ENCODE results near the gene PXMP4.

PXMP4 gene

DNA sequence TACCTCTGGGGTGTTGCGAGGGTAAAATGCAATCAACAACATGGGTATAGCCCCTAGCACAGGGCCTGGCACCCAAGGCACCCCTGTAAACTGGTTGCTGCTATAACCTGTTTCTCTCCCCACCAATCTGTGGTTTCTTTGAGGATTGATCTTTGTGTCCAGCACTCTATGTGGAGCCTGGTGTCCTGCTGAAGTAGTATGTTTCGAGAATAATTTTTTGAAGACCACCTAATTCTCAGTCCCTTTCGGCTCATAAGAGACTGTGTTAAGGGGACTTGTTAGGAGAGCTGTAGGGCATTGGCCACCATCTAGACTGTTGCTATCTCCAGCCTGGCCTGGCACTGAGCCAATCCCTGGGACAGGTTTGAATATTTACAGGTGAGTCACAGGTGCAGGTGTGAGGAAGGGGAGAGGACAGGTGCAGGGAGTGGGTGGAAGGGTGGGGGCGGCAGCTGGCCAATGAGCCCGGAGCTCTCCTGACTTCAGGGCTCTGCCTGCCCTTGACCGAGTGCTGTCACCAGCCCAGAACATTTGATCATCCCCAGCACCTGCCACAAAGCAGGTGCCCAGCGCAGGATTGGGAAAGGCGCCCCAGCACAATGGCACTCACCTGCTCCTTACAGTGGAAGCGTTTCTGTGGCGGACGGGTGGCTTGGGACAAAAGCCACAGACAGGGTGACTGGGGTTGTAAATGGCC lies 66.1 kb downstream of the PXMP4 start:
- no peak overlapping the region for H3K27ac Mint-ChIP-seq
- H3K9me3 Mint-ChIP-seq (ENCODE audit: low read depth) = no peaks in the 10 kb centered on the region
- H3K4me1 Mint-ChIP-seq (ENCODE audit: low read depth) = peaks cover 3% of the 10 kb centered on the region
- no peak overlapping the region for H3K4me3 Mint-ChIP-seq
- H3K36me3 Mint-ChIP-seq = no peaks in the 10 kb centered on the region
- no peaks in the 10 kb centered on the region for H3K27me3 Mint-ChIP-seq

DNA sequence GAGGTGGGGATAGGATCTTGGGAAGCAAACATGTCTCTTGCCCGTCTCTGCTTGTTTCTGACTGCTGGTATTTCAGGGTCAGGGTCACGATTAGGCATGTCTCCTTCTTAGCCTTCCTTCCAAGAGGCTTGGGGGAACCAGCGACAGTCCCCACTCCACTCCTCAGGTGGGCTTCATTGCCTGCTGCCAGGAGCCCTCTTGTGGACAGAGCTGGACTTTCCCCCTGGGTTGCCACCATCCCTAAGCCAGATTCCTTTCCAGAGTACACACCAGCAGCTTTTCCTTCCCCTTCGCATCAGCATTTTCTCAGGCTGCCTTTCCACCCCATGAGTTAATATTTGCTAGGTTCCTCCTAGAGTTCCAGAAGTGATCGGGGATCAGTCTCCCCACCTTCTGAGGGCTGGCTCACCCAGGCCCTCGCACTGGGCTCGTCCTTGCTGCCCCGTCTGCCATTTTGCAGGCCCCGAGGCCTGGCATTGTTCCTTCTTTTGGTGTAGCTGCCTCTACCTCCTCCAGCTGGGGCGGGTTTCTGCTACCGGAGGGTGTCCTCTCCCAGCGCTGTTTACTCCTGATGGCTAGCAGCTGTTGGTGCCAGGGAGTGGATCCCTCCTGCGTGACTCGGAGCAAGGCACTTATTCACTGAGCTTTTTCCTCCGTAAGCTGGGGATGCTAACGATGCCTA lies 66.8 kb downstream of the PXMP4 start:
- no peak overlapping the region for H3K4me3 Mint-ChIP-seq
- H3K36me3 Mint-ChIP-seq = no peaks in the 10 kb centered on the region
- H3K27me3 Mint-ChIP-seq = no peaks in the 10 kb centered on the region
- no peak overlapping the region for H3K27ac Mint-ChIP-seq
- H3K4me1 Mint-ChIP-seq (ENCODE audit: low read depth) = peaks cover 3% of the 10 kb centered on the region
- no peaks in the 10 kb centered on the region for H3K9me3 Mint-ChIP-seq (ENCODE audit: low read depth)
